ENCODE results near the gene TNS3.

TNS3 gene

GRCh38 chr7:47378728-47379395, 203.0 kb downstream of the TNS3 start:
- no peak for TF ChIP-seq CTCF (IDR thresholded peaks at IDR 0.05; ENCODE audit: low read depth, low read length)
- no peak for DNase-seq (ENCODE audit: extremely low read depth, low read depth)

GRCh38 chr7:47377741-47378140, 204.2 kb downstream of the TNS3 start:
- TF ChIP-seq CTCF (IDR thresholded peaks at IDR 0.05; ENCODE audit: low read depth, low read length), result no peak
- DNase-seq (ENCODE audit: extremely low read depth, low read depth), result no peak

GRCh38 chr7:47376991-47377616, 204.8 kb downstream of the TNS3 start:
- no peak for TF ChIP-seq CTCF (IDR thresholded peaks at IDR 0.05; ENCODE audit: low read depth, low read length)
- no peak for DNase-seq (ENCODE audit: extremely low read depth, low read depth)

GRCh38 chr7:47375121-47375938, 206.6 kb downstream of the TNS3 start:
- TF ChIP-seq CTCF (IDR thresholded peaks at IDR 0.05; ENCODE audit: low read depth, low read length), result no peak
- DNase-seq (ENCODE audit: extremely low read depth, low read depth), result no peak

GRCh38 chr7:47374538-47374937, 207.4 kb downstream of the TNS3 start:
- TF ChIP-seq CTCF (IDR thresholded peaks at IDR 0.05; ENCODE audit: low read depth, low read length), result no peak
- DNase-seq (ENCODE audit: extremely low read depth, low read depth), result no peak

- no peak for DNase-seq (ENCODE audit: extremely low read depth, low read depth)
- TF ChIP-seq CTCF (IDR thresholded peaks at IDR 0.05; ENCODE audit: low read depth, low read length), result no peak
These were observed 207.9 kb downstream of the TNS3 start for GRCh38 chr7:47373871-47374451.

All from AG09319 (cell line).